Measurements from ENCODE around the gene TAOK1. TPM values are rescaled to one million over a fixed set of nuclear protein-coding genes. Genes with fewer than 3 reads are reported as not detected.

TAOK1 gene
- total and polyA plus RNA-seq, 2 of the 13 experiments (the other 11 are each of a cell fraction or from before 2014, with no cell fraction given), result 14.1 to 23.0 TPM

DNA sequence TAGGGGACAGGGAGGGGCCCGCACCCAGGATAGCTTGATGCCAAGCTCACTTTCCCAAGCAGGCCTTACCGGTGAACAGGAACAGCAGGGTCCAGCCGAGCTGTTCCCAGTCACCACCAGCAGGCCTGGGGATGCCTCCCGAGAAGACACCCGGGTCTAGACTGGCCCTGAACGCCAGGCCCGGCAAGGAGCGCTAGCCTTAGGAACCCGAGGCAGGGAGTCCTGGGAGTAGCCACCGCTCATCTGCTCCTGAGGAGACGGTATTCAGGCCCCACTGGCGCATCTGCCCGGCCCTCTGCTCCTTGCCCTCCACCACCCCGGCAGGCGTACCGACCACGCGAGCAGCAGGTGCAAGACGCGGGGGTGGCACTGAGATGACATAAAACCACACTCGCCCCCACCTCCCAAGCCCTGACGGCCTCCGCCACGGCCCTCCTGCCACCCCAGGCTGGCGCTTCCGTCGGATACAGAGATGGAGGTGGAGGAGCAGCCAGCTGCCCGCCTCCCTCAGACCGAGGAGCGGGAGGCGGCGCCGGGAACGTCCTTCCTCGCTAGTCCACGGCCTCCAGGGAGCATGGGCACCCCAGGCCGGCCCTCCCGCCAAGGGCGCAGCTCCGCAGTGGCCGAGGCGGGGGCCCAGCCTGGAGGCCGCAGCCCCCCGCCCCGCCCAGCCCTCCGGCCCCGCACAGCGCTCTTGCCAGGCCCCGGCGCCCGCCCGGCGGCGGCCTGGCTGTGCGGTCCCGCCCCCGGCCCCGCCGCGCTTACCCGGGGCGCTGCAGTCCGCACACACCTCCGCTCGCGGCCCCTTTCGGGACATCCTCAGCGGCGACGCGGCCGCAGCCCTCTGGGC lies 198.6 kb downstream of the TAOK1 start (continued):
- 0 out of 2 replicates have a peak, but pooled peaks have one; percentile 26 for TF ChIP-seq POGK (CRISPR knock-in tag; conservative IDR thresholded peaks at IDR 0.05)
- no peak for TF ChIP-seq TFDP2 (CRISPR knock-in tag; IDR thresholded peaks at IDR 0.05)
- TF ChIP-seq ELK4 (CRISPR knock-in tag; IDR thresholded peaks at IDR 0.05; ENCODE audit: borderline replicate concordance), result no peak
- 0 out of 2 replicates have a peak, but pooled peaks have one; percentile 21 for TF ChIP-seq ZNF792 (CRISPR knock-in tag; IDR thresholded peaks at IDR 0.05)
- TF ChIP-seq ZSCAN30 (CRISPR knock-in tag; IDR thresholded peaks at IDR 0.05), result no peak
- TF ChIP-seq PHF8 (CRISPR knock-in tag; IDR thresholded peaks at IDR 0.05), result peak; percentile 61
- no peak for TF ChIP-seq ZMYM2 (CRISPR knock-in tag; IDR thresholded peaks at IDR 0.05)
- 0 out of 2 replicates have a peak, but pooled peaks have one; percentile 29 for TF ChIP-seq ZNF263 (CRISPR knock-in tag; IDR thresholded peaks at IDR 0.05)
- TF ChIP-seq BRD4 (CRISPR knock-in tag; IDR thresholded peaks at IDR 0.05), result no peak
- no peak for TF ChIP-seq ELF3 (CRISPR knock-in tag; IDR thresholded peaks at IDR 0.05)
- no peak for TF ChIP-seq KLF15 (CRISPR knock-in tag; IDR thresholded peaks at IDR 0.05; ENCODE audit: borderline replicate concordance)
- no peak for TF ChIP-seq E2F2 (CRISPR knock-in tag; IDR thresholded peaks at IDR 0.05; ENCODE audit: borderline replicate concordance)
- TF ChIP-seq, protein P1, sequence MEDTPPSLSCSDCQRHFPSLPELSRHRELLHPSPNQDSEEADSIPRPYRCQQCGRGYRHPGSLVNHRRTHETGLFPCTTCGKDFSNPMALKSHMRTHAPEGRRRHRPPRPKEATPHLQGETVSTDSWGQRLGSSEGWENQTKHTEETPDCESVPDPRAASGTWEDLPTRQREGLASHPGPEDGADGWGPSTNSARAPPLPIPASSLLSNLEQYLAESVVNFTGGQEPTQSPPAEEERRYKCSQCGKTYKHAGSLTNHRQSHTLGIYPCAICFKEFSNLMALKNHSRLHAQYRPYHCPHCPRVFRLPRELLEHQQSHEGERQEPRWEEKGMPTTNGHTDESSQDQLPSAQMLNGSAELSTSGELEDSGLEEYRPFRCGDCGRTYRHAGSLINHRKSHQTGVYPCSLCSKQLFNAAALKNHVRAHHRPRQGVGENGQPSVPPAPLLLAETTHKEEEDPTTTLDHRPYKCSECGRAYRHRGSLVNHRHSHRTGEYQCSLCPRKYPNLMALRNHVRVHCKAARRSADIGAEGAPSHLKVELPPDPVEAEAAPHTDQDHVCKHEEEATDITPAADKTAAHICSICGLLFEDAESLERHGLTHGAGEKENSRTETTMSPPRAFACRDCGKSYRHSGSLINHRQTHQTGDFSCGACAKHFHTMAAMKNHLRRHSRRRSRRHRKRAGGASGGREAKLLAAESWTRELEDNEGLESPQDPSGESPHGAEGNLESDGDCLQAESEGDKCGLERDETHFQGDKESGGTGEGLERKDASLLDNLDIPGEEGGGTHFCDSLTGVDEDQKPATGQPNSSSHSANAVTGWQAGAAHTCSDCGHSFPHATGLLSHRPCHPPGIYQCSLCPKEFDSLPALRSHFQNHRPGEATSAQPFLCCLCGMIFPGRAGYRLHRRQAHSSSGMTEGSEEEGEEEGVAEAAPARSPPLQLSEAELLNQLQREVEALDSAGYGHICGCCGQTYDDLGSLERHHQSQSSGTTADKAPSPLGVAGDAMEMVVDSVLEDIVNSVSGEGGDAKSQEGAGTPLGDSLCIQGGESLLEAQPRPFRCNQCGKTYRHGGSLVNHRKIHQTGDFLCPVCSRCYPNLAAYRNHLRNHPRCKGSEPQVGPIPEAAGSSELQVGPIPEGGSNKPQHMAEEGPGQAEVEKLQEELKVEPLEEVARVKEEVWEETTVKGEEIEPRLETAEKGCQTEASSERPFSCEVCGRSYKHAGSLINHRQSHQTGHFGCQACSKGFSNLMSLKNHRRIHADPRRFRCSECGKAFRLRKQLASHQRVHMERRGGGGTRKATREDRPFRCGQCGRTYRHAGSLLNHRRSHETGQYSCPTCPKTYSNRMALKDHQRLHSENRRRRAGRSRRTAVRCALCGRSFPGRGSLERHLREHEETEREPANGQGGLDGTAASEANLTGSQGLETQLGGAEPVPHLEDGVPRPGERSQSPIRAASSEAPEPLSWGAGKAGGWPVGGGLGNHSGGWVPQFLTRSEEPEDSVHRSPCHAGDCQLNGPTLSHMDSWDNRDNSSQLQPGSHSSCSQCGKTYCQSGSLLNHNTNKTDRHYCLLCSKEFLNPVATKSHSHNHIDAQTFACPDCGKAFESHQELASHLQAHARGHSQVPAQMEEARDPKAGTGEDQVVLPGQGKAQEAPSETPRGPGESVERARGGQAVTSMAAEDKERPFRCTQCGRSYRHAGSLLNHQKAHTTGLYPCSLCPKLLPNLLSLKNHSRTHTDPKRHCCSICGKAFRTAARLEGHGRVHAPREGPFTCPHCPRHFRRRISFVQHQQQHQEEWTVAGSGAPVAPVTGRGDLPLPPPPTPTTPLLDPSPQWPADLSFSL (CRISPR knock-in tag; IDR thresholded peaks at IDR 0.05), result no peak
- TF ChIP-seq SAP130 (CRISPR knock-in tag; IDR thresholded peaks at IDR 0.05; ENCODE audit: low read depth), result peak; percentile 48

Measured in HepG2 (cell line).